GM21423 (cell line): ENCODE measurements around the gene PPFIA2.

ENCODE experiments used
- ATAC-seq: cut with Tn5 transposase; IDR thresholded peaks from one replicate; pipeline ENCODE4 v1.9.1; 2021; ENCODE audit warnings: mild to moderate bottlenecking, moderate library complexity; ENCODE audit not compliant: unreplicated experiment

The PPFIA2 gene

GRCh38 chr12:81288651-81289050, 470.5 kb downstream of the PPFIA2 start:
- ATAC-seq: no peak

GRCh38 chr12:81284137-81284536, 475.0 kb downstream of the PPFIA2 start:
- no peak for ATAC-seq

- no peak for ATAC-seq
Measured at GRCh38 chr12:81274637-81275529, 484.3 kb downstream of the PPFIA2 start.

GRCh38 chr12:81270385-81270784, 488.8 kb downstream of the PPFIA2 start:
- ATAC-seq: no peak

- ATAC-seq: no peak
Measured at GRCh38 chr12:81263072-81263471, 496.1 kb downstream of the PPFIA2 start.

GRCh38 chr12:81261508-81262207, 497.5 kb downstream of the PPFIA2 start:
- no peak for ATAC-seq

- no peak for ATAC-seq
Measured at GRCh38 chr12:81259360-81259759, 499.8 kb downstream of the PPFIA2 start.

GRCh38 chr12:81257947-81258551, 501.1 kb downstream of the PPFIA2 start:
- no peak for ATAC-seq

- ATAC-seq: no peak
Measured at GRCh38 chr12:81255947-81256346, 503.2 kb downstream of the PPFIA2 start.

GRCh38 chr12:81255456-81255855, 503.7 kb downstream of the PPFIA2 start:
- no peak for ATAC-seq

- ATAC-seq: no peak
Measured at GRCh38 chr12:81253360-81253759, 505.8 kb downstream of the PPFIA2 start.

GRCh38 chr12:81252228-81252627, 506.9 kb downstream of the PPFIA2 start:
- ATAC-seq: no peak

GRCh38 chr12:81249976-81250375, 509.2 kb downstream of the PPFIA2 start:
- ATAC-seq: no peak

- no peak for ATAC-seq
Measured at GRCh38 chr12:81245907-81246570, 513.1 kb downstream of the PPFIA2 start.

GRCh38 chr12:81245458-81245857, 513.7 kb downstream of the PPFIA2 start:
- no peak for ATAC-seq

- ATAC-seq: no peak
Measured at GRCh38 chr12:81231574-81232368, 527.4 kb downstream of the PPFIA2 start.

- no peak for ATAC-seq
Measured at GRCh38 chr12:81229759-81230158, 529.4 kb downstream of the PPFIA2 start.

- ATAC-seq: no peak
Measured at GRCh38 chr12:81224626-81225025, 534.5 kb downstream of the PPFIA2 start.

GRCh38 chr12:81222846-81223592, 536.1 kb downstream of the PPFIA2 start:
- ATAC-seq: no peak

- no peak for ATAC-seq
Measured at GRCh38 chr12:81221681-81222080, 537.5 kb downstream of the PPFIA2 start.
